HG02642 (cell line): Measurements from ENCODE around the gene NFAM1.

Experiments
- ATAC-seq: cut with Tn5 transposase; IDR thresholded peaks from one replicate; pipeline ENCODE4 v1.9.1; 2021; ENCODE audit warnings: mild to moderate bottlenecking; ENCODE audit not compliant: unreplicated experiment, poor library complexity

Gene NFAM1

DNA sequence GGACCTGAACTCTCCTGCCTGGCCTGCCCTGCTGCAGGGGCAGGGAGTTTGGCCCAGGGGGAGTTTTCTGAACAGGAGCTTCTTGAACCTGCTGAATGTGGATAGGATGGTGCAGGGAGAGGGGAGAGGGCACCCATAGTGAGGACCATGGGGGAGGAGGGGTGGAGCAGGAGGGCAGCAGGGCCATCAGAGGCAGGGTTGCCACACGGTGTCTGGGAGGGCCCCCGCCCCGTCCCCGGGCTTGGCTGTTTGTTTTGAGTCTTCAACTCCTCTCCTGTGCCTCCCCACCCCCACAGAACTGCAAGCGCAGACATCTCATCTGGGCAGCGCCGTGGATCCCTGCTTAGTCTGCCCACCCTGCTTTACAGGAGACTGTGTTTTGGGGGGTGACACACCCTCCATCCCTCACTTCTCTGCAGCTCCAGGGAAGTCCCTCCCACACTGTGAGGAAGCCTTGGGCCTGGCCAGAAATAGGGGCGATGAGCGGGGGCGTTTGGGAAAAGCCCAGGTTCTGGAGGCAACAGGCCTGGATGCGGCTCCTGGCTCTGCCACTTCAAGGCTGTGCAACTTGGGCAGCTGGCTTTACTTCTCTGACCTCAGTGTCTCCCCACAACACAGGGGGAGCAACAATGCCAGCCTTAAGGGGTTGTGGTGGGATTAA is 14.4 kb downstream of the NFAM1 start:
- ATAC-seq = no peak

DNA sequence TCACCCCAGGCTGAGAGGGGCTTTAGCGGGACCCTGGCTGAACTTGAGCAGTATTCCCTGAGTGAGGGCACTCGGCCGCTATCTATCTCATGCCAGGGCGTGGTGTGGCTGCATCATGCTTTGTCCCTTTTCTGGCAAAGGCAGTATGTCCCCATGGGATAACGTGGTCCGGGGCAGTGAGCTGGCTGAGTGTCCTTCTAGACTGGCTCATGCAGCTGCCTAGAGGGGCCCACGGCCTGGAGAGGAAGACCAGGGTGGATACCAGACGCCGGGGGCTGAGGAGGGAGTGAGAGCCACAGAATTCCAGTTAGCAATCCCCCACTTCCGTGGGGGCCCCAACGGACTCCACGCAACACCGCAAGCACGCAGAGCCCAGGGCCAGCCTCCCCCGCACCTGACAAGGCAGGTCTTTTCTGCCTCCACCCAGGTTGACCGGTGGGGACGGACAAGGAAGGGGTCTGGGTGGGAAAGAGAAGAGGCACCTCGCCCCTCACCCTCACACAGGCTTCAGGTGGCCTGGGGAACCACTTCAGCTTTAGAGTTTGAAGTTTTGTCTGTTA is 15.5 kb downstream of the NFAM1 start:
- no peak for ATAC-seq

DNA sequence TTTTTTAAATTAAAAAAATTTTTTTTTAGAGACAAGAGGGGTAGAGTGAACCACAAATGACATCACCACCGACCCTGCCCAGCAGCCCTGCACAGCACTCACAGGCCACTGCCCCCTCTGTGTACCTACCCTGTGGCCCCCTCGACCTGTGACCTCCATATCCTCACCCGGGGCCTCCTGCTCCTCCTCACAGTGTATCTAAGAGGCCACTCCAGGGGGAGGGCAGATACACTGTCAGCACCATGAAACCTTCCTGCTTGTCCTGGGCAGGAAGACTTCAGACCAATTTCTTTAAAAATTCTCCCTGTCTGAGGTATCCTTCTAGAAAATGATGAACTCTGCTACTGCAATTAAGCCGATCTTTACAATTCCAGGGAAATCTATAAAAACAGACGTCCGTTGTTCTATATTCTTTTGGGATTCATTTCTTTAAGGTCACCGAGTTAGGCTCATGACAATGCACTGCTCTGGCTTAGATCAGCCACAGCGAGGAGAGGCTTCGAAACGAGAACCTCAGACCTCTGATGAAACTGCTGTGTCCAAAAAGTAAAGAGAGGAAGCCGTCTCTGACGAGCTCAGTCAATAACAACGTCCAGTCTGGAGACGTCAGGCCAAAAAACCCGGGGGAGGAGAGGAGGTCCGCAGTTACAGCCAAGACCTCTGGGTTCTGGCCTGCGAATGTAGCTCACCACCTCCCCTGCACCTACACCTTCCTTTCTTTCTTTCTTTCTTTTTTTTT is 17.5 kb downstream of the NFAM1 start:
- ATAC-seq = no peak

DNA sequence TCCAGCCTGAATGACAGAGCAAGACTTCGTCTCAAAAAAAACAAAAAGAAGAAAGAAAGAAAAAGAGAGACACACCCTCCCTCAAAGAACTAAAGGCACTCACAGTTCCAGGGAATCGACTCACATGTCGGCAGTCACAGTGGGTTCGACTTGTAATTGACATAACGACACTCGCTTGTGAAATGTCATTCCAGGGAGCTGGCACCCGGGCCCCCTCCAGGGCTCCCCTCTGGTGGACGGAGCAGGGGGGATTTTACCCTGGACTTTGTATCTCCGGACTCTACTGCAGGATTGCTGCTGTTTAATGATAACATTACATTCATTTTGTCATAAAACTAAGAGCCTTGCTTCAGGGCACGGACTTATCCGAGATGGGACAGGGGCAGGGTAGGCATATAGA is 18.2 kb downstream of the NFAM1 start:
- ATAC-seq = no peak

DNA sequence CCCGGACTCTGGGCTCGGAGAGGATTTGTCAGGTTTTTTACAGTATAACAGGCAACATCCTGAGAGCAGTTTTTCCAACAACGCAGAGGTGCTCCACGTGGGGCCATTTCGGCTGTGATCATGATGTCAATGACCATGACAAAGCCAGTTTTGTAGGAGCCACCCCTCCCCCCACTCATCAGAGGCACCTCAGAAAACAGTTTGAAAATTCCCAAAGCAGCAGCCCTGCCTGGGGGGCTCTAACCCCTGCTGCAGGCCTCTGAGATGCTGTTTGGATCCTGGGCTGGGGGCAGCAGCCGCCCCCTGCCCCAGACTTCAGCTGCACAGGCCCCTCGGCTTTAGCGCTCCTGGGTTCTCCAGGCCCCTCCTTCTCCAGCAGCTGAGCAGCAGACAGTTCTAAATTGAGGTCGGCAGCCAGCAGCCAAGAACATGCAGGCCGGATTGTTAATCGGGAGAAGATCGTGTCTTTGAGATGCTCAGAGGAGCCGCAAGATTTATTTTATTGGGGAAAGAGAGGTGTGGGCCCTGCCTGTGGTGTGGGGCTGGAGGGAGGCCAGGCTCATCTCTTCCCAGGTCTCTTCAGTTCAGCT is 19.4 kb downstream of the NFAM1 start:
- no peak for ATAC-seq

DNA sequence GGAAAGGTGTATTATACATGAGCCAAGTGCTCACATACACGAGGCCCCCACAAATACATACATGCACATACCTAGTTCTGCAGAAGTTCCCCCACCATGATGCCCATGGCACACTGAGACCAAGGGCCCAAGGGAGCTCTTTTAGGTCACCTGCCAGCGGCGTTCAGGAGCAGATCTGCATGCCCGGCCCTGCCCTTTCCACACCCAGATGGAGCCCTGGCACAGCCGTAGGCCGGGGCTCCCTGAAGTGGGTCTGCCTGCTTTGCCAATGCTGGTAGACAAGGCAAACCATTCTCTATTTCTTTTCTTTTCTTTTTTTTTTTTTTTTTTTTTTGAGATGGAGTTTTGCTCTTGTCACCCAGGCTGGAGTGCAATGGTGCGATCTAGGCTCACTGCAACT is 21.5 kb downstream of the NFAM1 start:
- ATAC-seq = no peak

DNA sequence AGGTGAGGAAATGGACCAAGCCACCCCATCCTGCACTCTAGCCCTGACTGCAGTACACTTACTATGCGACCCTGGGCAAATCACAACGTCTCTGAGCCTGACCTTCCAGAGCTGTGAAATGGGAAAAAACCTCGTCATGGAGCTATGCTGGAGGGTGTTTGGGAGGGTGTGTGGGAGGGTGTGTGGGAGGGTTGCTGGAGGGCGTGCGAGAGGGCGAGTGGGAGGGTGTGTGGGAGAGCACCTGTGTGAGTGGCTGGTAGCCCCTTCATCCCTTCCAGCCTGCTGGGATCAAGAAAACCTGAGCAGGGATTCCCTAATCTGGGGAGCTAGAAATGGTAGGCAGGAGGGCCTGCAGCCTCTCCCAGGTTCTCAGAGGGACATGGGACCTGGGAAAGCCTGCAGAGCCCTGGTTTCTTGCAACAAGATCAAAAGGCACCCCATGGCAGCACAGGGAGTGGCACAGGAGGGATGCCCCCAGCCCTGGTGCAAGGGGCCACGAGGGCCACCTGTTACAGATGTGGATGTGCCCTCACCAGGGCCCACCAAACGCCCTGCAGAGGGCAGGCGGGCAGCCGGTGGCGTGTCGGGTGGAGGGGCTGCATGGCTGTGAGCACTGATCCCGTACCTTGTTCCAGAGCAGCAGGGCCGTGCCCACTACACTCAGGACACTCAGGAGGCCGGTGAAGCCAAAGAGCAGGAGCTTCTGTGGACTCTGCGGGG is 23.2 kb downstream of the NFAM1 start:
- ATAC-seq = no peak

DNA sequence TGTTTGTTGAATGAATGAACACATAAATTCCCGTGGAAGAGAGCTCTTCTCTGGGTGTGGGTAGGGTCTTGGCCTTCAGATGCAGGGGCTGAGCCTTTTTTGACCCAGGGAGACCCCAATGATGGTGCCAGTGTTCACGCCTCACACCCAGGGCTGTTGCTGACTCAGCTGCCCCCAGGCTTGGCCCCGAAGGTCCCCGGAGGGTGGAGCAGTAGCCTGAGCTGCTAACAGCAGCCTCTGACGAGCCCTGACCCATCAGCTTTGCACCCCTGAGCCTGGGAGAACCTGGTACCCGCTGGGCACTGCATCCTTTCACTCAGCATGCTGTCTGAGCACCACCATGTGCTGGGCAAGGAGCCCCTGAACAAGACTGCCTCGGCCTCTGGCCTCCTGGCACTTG is 23.9 kb downstream of the NFAM1 start:
- no peak for ATAC-seq

DNA sequence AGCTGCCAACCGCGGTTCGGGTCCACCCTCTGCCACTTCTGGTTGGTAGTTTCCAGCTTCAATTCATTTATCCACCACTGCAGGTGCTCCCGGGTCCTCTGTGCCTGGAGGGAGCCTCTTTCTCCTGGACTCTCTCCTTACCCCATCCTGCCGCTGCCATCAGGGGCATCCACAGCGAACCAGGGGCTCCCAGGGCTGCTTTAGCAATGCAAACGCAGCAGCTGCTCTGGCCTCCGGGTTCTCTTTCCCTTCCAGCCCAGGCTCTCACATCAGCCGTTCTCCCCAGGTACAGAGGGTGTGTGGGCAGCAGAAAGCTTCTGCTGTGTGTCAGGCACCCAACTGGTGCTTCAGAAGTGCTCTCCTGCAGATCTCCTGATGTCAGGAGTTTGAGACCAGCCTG is 27.9 kb downstream of the NFAM1 start:
- ATAC-seq = no peak

DNA sequence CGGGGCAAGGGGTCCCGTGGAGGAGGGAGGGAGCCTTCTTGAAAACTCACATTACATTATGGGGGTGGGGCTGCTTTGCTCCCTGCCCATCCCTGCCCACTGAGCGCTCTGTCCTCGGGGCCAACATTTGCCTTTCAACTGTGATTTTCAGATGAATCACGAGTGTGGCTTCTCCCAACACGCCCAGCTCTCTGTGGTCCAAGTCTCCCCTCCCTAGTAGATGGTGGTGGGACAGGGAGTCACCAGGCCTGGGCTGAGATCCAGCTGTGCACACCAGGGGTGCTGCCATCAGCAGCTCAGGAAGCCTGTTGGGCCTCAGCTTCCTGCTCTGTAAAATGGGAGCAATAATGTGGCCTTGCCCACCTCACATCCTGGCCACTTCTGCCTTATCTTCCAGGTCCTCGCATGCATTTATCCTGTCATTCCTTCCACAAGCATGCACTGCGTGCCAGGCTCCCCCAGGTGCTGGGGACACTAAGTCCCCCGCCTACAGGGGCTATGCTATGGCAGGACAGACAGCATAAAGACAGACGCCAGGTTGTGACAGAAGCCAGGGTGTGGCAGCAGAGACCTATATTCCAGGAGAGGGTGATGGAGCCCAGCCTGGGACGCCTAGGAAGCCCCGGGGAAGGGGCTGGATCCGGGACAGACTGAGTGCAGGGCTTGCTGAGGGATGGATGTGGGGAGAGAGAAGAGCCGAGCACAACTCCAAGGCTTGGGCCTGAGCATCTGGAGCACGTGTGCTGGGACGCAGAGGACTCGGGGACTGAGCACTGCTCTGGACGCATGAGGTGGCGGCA is 30.5 kb downstream of the NFAM1 start:
- ATAC-seq = no peak

DNA sequence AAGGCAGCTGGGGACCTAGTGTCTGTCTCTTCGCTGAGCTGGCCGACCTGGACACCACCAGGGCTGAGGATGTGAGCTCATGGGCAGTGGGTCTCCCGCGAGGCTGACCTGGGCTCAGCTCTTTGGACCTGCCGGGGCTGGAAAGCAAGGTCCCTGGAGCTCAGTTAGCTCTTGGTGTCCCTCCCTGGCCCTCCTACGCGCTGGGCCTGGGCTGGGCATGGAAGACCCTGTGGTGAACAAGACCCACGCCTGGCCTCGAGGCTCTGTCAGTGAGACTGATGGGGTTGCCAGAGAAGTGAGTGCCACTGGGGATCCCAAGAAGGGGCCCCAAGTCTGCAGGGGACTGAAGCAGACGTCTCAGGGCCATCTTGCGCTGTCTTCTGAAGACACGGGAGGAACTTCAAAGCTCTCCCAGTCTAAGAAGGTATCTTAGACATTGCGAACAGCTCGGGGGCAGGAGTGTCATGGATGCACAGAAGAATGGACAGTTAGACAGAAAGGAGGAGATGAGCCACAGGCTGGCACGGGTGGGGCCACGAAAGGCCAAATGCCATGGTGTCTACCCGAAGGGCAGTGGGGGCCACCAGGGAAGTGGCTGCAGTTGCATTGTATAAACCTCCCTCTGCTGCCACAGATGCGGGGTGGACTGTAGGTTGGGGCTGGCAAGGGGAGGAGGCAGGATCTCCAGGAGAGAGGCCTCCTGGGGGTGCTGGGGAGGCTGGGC is 31.2 kb downstream of the NFAM1 start:
- ATAC-seq = no peak

DNA sequence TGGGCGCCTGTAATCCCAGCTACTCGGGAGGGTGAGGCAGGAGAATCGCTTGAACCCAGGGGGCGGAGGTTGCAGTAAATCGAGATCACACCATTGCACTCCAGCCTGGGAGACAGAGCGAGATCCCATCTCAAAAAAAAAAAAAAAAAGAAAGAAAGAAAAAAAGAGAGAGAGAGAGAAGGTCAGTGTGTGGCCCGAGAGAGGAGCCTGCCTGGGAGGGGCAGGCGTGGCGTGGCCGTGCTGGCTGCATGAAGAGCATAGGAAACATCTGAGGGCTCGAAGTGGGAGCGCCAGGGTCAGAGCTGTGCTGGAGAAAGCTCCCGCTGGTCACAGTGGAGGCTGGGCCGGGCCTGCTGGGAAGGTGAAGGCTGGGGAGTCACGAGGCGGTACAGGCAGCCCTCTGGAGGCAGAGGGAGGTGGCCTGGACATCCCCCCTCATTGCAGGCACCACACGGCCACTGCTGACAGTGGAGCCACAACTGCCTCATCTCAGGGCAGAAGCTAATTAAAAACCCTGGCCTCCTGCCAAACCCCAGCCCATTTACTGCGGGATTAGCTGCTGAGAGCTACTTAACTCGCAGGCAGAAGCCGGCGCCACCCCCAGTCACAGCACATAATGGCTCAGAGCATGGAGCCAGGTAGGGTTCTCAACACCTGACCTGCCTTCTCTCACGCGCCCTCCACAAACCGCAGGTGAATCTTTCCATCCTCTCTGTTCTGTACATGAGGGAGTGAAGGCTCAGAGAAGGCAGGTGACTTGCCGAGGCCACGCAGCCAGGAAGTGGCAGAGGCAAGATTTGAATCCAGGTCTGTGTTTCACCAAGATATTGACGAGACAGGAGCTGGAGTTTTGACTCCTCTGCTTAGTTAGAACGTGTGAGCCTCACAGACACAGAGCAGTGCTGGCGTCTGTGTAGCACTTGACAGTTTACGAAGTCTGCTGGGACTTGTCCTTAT is 32.6 kb downstream of the NFAM1 start:
- no peak for ATAC-seq

DNA sequence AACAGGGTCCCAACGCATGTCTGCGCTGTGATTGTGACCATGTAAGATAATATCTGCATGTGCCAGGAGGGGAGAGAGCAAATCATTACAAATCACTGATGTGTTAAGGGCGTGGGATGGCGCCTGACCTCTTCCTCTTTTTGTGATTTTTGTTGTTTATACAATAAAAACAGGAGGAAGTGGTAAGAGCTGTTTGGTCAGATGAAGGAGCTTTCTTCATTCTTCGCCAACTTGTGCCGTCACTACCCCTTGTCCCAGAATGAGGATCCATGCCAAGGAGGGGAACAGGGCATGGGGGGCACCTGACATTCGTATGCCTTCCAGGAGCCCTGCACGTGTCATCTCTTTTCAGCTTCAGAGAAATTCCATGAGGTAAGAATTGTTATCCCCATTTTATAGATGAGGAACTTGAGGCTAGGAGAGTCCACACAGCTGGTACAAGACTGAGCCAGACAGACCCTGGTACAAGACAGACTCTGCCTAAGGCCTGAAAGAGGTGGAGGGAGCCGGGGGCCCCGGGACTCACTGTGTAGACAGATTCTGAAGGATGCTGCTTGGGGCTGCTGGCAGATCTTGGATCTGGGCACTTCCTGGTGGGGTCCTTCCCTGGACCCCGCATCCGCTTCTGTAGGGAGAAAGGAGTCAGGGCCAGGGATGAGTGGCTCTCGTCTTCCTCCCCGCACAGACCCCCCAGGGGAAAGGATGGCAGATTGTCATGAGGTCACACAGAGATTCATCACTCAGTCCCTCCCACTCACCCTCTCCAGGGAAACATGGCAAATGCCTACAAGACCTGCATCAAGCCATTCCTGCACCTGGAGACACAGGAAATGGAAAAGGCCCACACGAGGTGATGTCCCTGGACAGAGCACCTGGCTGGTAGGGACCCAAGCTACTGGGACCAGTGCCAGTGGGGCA is 34.6 kb downstream of the NFAM1 start:
- ATAC-seq = no peak

DNA sequence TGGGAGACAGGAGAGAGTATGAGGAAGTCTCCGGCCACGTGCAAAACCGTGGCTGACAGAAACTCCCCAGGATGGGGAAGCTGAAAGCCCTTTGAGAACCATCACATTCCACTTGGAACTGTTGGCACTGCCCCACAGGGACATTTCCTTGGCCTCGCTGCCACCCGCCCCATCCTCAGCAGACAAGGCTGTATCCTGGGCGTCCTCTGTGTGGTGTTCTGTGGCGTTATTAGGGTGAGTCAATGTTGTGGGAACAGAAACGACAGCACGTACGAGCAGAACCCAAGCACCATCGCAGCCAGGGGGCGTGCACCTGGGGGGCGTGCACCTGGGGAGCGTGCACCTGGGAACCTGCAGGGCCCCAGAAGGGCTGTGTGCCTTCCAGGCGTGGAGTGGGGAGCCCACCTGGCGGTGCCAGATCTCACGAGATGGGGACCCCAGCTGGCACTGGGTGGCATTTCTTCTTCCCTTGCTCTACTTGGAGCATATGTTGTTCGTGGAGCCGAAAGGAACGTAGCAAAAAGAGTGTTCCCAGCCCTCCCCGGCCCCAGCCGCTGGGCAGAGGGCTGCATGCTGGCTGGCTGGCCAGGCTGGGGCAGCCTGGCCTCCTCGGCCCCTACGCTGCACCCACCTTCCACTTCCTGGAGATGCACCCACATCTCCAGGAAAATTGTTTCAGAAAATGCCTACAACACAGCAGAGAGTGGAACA is 35.4 kb downstream of the NFAM1 start:
- no peak for ATAC-seq

DNA sequence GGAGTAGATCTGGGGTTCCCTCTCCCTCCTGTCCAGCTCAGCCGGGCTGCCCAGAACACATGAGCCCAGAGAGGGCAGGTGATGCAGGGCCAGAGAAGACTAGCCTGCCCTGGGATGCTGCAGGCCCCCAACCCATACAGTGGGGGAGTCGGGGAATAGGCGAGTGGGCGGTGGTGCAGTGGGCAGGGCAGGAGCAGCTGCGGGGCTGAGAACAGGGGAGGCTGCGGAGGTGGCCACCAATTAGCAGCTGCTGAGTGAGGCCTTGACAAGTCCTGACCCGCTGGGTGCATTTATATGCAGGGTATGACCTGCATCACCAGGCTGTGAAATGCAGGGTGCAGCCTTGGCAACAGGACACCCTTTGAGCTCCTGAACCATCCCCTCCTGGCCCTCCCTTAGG is 43.1 kb downstream of the NFAM1 start:
- ATAC-seq = no peak

DNA sequence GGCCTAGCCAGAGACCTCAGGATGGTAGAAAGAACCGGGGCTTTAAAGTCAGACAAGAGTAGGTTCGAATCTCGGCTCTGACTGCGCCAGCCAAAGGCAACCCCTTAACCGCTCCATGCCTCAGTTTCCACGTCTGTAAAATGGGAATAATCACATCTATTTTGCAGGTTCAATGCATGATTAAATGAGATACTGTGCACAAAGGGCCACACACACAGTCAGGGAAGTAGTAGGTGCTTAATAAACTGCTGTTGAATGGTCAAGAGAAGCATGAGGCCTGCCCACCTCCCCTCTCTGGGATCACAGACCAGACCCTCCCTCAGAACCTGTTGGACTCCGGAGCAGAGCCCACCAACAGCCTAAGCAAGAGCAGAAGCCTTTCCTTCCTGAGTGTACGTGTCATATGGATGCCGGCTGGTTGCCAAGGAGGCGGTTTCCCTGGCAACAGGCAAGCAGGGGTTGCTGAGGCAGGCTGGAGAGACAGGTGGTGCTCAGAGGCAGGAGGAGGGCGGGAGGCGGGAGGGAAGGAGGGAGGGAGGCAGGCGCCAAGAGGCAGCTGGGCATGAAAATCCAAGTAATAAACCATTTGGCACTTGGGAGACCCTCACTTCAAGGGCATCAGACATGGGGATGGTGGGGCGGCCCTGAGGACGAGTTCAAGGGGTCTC is 43.9 kb downstream of the NFAM1 start:
- no peak for ATAC-seq
